PC-9 (cell line): ENCODE measurements around the gene TSPAN18. TPM values are rescaled to one million over a fixed set of nuclear protein-coding genes. Genes with fewer than 3 reads are reported as not detected.

ENCODE experiments used
- BruUV-seq: library from RNA; stranded (reverse); fragments of 400-500 nt; replicated peaks from 2 replicates; lab custom pipeline; 2021; lab: Mats Ljungman, UMichigan
- CTCF ChIA-PET: fragments of 300-600 bp; sonication (Branson Sonifier 250); formaldehyde crosslinking; loops from one replicate; lab custom pipeline; 2022; ENCODE audit warnings: antibody characterized with exemption; lab: Charles Lee
- POLR2A ChIA-PET: fragments of 300-600 bp; sonication (Branson Sonifier 250); formaldehyde crosslinking; loops from one replicate; lab custom pipeline; 2022; ENCODE audit warnings: antibody characterized with exemption; ENCODE audit not compliant: unreplicated experiment; lab: Charles Lee
- DNase-seq, 2 experiments: peaks; one replicate each; pipeline versions ENCODE4 v3.0.0 to v3.0.0-alpha.2; 2015 to 2022; ENCODE audit warnings: mixed read lengths in 1 of 2
- H2AFZ ChIP-seq: fragments of 200-600 bp; sonication (generic); 2 replicates; pipeline ENCODE4 v1.8.1; 2017; ENCODE audit warnings: antibody characterized with exemption
- H3F3A ChIP-seq: fragments of 200-600 bp; sonication (generic); 2 replicates; pipeline ENCODE4 v1.8.1; 2017; ENCODE audit warnings: antibody characterized with exemption, mild to moderate bottlenecking, low read depth; ENCODE audit not compliant: insufficient read depth
- H3K27ac ChIP-seq: fragments of 200-600 bp; sonication (generic); 2 replicates; pipeline ENCODE4 v1.6.1; 2016; ENCODE audit warnings: mixed run types
- H3K27me3 ChIP-seq: fragments of 200-600 bp; sonication (generic); 2 replicates; pipeline ENCODE4 v1.6.1; 2016; ENCODE audit warnings: low read depth, mixed run types; ENCODE audit not compliant: insufficient read depth
- H3K36me3 ChIP-seq: fragments of 200-600 bp; sonication (generic); 2 replicates; pipeline ENCODE4 v1.6.1; 2016; ENCODE audit warnings: low read depth, mixed run types
- H3K4me1 ChIP-seq: fragments of 200-600 bp; sonication (generic); replicated peaks from 2 replicates; pipeline ENCODE4 v1.6.1; 2016; ENCODE audit warnings: mixed run types; ENCODE audit not compliant: insufficient read depth
- H3K4me2 ChIP-seq: fragments of 200-600 bp; sonication (generic); 2 replicates; pipeline ENCODE4 v1.6.1; 2017; ENCODE audit warnings: mixed run types
- H3K4me3 ChIP-seq: fragments of 200-600 bp; sonication (generic); 2 replicates; pipeline ENCODE4 v1.6.1; 2016; ENCODE audit warnings: mixed run types
- H3K79me2 ChIP-seq: fragments of 200-600 bp; sonication (generic); 2 replicates; pipeline ENCODE4 v1.6.1; 2017; ENCODE audit warnings: low read depth, mixed run types
- H3K9me2 ChIP-seq: fragments of 200-600 bp; sonication (generic); 2 replicates; pipeline ENCODE4 v1.8.1; 2017; ENCODE audit warnings: mild to moderate bottlenecking; ENCODE audit not compliant: insufficient read depth
- H3K9me3 ChIP-seq: fragments of 200-600 bp; sonication (generic); 2 replicates; pipeline ENCODE4 v1.8.1; 2016; ENCODE audit warnings: low read depth; ENCODE audit not compliant: insufficient read depth
- H4K20me1 ChIP-seq: fragments of 200-600 bp; sonication (generic); 2 replicates; pipeline ENCODE4 v1.8.1; 2017; ENCODE audit not compliant: insufficient read depth
- CTCF ChIP-seq: fragments of 200-600 bp; sonication (generic); conservative IDR thresholded peaks from 2 replicates; pipeline ENCODE4 v1.6.1; 2017; ENCODE audit warnings: mixed run types, antibody characterized with exemption, mild to moderate bottlenecking, moderate library complexity
- EZH2 ChIP-seq: fragments of 200-600 bp; sonication (generic); IDR thresholded peaks from 2 replicates; pipeline ENCODE4 v1.8.0; 2017; ENCODE audit warnings: antibody characterized with exemption, low read depth
- intact Hi-C: fragments of 100-400 bp; cut with micrococcal nuclease; formaldehyde crosslinking; loops from one replicate; pipeline ENCODE4 v1.10.0; 2022; ENCODE audit not compliant: unreplicated experiment
- total RNA-seq: library from RNA; stranded (reverse); gene quantifications from 2 replicates; pipeline ENCODE4 v1.2.3, GENCODE V29; 2021

Gene TSPAN18
- total RNA-seq, 1 experiment from 2014 or later, result not detected

GRCh38 chr11:44788536-44789261 lies 61.9 kb downstream of the TSPAN18 start:
- H3K4me1 ChIP-seq, result no peaks in the 10 kb centered on the region
- CTCF ChIA-PET, result no interaction called here
- H3K36me3 ChIP-seq, result no peaks in the 10 kb centered on the region
- H3K4me2 ChIP-seq, result no peak overlapping the region
- H3K27me3 ChIP-seq, result peaks cover 85% of the 10 kb centered on the region
- no peak overlapping the region for H2AFZ ChIP-seq
- H3K9me3 ChIP-seq, result no peaks in the 10 kb centered on the region
- H3F3A ChIP-seq, result no peaks in the 10 kb centered on the region
- DNase-seq, result no peak
- H3K27ac ChIP-seq, result no peak overlapping the region
- H4K20me1 ChIP-seq, result no peaks in the 10 kb centered on the region
- H3K79me2 ChIP-seq, result no peaks in the 10 kb centered on the region
- BruUV-seq, result no TSS peak
- TF ChIP-seq CTCF (no peak), EZH2 (no peak)
- H3K4me3 ChIP-seq, result no peak overlapping the region
- H3K9me2 ChIP-seq, result no peaks in the 10 kb centered on the region
- intact Hi-C loops, result no loop called here
- POLR2A ChIA-PET, result no interaction called here

GRCh38 chr11:44789496-44789895 lies 62.7 kb downstream of the TSPAN18 start:
- POLR2A ChIA-PET, result no interaction called here
- H3K27ac ChIP-seq, result no peak overlapping the region
- no peak overlapping the region for H3K4me2 ChIP-seq
- no TSS peak for BruUV-seq
- H3K9me2 ChIP-seq, result no peaks in the 10 kb centered on the region
- H3K27me3 ChIP-seq, result peaks cover 85% of the 10 kb centered on the region
- no peaks in the 10 kb centered on the region for H3K36me3 ChIP-seq
- intact Hi-C loops, result no loop called here
- no peak overlapping the region for H2AFZ ChIP-seq
- CTCF ChIA-PET, result interaction anchor here (0.5 kb wide), 1 partner anchor 101 kb away, joined by 5 read pairs; no protein-coding TSS in a partner anchor
- DNase-seq, result no peak
- TF ChIP-seq EZH2, result no peak
- no peaks in the 10 kb centered on the region for H3F3A ChIP-seq
- no peaks in the 10 kb centered on the region for H3K9me3 ChIP-seq
- no peaks in the 10 kb centered on the region for H4K20me1 ChIP-seq
- no peak overlapping the region for H3K4me3 ChIP-seq
- no peaks in the 10 kb centered on the region for H3K79me2 ChIP-seq
- no peaks in the 10 kb centered on the region for H3K4me1 ChIP-seq

GRCh38 chr11:44790211-44790610 lies 63.4 kb downstream of the TSPAN18 start:
- no peaks in the 10 kb centered on the region for H3K9me3 ChIP-seq
- H3K27me3 ChIP-seq, result peaks cover 84% of the 10 kb centered on the region
- no peaks in the 10 kb centered on the region for H3K79me2 ChIP-seq
- no peak overlapping the region for H3K27ac ChIP-seq
- DNase-seq, result no peak
- no peak overlapping the region for H3K4me2 ChIP-seq
- no peaks in the 10 kb centered on the region for H3K4me1 ChIP-seq
- no TSS peak for BruUV-seq
- TF ChIP-seq CTCF (no peak), EZH2 (no peak)
- no peaks in the 10 kb centered on the region for H3K36me3 ChIP-seq
- H3K9me2 ChIP-seq, result no peaks in the 10 kb centered on the region
- no peaks in the 10 kb centered on the region for H3F3A ChIP-seq
- CTCF ChIA-PET, result no interaction called here
- POLR2A ChIA-PET, result no interaction called here
- intact Hi-C loops, result no loop called here
- no peak overlapping the region for H2AFZ ChIP-seq
- no peak overlapping the region for H3K4me3 ChIP-seq
- H4K20me1 ChIP-seq, result no peaks in the 10 kb centered on the region
